CMK (cell line): ENCODE results near the gene IL1RN.

Experiments
- DNase-seq: peaks from one replicate; pipeline ENCODE4 v3.0.0-alpha.2; 2010; ENCODE audit warnings: low read depth

The IL1RN gene

DNA sequence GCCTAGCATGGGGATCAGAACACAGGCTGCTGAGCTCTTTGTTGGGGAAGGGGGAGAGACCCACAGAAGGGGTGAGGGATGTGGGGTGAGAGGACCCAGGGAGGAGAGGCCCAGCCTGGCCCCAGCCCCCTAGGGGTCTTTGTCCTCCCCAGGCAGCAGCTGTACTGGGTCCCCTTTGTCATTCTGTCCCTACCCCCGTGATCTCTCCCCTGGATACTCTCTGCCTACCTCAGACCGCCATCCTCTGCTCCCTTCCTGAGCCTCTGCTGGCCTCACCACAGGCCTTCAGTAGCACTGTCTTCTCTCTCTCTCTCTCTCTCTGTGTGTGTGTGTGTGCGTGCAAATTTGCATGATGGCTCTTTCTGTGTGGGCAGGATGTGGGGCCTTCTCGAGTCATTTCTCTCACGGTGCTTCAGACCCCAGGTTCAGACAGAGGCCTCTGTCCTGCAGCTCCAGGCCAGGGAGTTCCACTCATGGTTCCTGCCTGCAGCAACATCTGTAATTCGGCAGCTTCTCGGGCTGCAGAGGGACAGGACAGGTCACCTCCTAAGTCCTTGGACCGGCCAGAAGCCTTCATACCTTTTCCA, 47.7 kb downstream of the IL1RN start:
- DNase-seq, result no peak

DNA sequence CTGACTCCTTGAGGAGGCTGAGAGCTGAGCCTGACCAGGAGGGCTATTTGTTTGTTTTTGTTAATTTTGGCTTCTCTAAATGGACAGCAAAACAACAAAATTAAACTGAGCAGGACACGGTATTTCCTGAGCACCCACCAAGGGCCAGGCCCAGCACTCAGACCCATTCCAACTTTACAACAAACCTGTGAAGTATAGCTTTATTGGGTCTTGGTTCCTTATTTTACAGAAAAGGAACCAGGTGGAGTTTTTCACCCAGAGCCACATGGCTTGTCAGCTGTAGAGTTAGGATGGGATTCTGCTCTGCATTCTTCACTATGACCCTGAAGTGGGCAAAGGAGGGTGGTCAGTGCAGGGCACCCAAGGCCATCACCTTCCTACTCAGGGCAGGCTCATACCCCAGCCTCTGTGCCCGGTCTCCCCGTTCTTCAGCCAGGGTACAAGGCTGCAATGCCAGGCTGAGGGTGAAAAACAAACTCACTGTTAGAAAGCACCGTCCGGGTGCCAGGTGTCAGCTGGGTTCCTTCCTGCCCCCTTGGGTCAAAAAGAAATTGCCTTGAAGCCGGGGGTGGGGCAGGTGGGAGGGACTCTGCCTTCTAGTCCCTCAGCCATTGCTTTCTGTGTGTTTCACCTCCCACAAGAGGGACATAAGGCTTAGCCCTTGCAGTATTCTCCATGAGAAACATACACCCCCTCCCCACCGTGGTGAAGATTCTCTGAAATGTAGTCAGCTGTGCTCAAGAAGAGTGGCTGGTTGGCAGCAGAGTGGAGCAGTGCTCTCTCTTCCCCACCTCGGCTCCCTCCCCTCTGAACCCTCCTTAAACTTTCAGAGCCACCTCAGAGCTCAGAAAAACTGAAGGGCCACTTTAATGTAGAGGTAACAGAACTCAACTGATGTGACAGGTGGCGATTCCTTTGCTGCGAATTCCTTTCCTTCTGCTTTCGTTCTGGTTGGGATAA, 48.6 kb downstream of the IL1RN start:
- DNase-seq, result no peak

- DNase-seq, result no peak
These were observed 49.4 kb downstream of the IL1RN start for GRCh38 chr2:113176696-113177355.

DNA sequence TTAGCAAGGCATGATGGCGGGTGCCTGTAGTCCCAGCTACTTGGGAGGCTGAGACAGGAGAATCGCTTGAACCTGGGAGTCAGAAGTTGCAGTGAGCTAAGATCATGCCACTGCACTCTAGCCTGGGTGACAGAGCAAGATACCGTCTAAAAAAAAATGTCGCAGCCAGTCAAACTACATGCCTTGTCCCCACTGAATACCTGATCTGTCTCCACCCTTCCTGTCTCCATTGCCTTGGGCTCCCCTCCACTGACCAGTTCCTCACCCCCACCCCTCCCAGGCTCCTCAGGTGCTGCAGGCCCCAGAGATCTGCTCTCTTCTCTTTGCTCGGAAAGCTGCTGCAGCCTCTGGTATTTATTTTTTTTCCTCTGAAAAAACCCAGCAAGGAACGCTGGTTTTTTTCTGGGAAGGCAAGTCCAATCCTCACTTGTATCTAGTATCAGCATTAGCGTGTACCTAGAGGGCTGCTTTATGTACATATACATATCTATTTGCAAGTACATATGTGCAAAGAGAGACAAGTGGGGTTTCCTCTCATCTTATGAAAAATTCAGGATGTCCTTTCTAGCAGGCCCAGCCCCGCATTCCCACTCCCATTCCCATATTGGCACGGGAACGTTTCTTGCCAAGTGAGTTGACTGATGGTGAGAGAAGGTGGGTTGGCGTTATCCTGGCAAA, 50.8 kb downstream of the IL1RN start:
- no peak for DNase-seq

DNA sequence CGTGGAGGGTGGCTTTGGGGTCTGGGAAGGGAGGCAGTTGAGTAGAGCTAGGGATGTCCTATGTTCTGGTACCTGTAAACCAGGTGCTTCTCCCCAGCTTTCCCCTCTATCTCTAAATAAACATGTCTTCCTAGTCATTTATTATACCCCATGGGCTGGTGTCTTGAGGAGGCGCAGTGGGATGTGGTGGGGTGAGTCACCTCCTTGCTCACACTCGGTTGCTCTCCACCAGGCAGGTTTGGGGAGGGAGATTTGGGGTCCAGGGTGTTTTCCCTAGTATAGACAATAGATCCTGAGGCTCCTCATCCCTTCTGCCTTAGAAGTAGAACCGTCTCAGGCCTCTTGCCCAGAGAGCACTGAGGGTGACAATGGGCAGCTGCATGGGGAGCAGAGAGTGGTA, 51.5 kb downstream of the IL1RN start:
- no peak for DNase-seq

- no peak for DNase-seq
These were observed 52.1 kb downstream of the IL1RN start for GRCh38 chr2:113179446-113180045.

- no peak for DNase-seq
These were observed 52.9 kb downstream of the IL1RN start for GRCh38 chr2:113180131-113180946.

DNA sequence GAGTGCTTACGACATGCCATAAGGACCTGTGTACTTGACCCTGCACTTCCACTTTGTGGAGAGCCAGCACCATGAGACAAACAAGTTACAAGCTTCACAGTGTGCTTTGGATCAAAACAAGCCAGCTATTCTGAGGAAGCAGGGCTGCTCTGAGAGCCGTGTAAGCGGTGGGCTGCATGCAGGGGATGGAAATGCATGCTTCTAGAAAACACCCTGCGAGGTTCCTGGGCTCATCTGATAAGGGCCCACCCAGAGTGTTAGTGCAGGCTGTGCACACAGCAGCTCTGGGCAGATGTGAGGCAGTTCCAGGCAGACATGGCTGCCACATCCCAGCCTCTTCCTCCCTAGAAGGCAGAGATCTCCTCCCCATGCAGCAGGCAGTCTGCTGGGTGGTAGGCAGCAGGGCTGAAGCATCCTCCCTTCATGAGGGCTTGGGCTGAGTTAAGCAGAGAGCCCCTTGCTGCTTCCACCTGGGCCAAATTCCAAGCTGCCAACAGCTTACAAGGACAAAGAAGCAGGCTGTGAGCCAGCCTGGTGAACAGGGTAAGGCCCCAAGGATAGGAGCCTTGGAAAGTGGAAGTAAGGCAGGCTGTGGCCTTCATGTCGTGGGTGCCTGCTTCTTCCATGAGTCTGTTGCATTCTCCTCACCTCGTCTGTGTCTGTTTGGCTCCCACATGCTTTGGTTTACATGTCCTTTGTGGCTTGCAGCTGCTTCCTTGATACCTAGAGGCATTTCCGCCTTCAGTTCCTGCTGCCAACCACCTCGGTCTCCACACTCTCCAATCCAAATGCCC, 54.1 kb downstream of the IL1RN start:
- DNase-seq, result no peak

- no peak for DNase-seq
These were observed 55.3 kb downstream of the IL1RN start for GRCh38 chr2:113182471-113183260.

DNA sequence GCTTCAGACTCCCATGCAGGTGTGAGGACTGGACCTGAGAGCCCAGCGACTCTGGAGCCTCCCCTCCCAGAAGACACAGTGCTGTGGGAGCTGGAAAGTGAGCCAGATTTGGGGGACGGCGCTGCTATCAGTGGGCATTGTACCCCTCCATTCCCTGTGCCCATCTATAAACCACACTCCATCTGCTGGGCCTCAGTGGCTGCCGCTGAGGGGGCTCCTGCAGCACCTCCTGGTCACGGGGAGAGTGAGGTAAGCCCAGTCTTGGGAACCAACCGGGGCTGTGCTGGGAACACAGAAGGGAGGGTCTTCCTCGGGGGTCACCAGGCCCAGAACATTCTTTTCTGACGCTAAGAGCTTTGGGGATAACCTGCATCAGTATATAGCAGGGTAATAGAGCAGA, 55.9 kb downstream of the IL1RN start:
- DNase-seq, result no peak
